ENCODE data around the gene SCN8A.

The SCN8A gene

GRCh38 chr12:51774933-51775332, 183.9 kb downstream of the SCN8A start:
- TF ChIP-seq GATA2 (IDR thresholded peaks at IDR 0.05; ENCODE audit: low read depth, low read length): no peak
- no peak for TF ChIP-seq GATA3 (IDR thresholded peaks at IDR 0.05; ENCODE audit: low read depth, low read length)

DNA sequence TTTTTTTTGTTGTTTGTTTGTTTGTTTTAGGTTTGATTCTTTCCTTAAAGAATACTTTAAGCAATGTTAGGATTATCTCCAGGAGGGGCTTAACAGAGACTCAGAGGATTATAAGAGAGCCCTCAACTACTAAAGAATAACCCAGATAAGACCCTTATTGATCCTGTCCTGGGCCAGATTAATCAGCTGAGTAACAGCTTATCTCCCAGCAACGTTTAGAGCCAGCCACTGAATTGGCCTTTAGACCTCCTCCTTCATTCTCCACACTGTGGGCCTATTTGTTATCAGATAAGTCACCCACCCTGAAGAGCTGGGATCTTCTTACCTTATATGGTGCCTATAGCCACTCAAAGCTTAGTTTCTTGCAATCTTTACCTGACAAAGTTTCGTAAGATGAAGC, 186.4 kb downstream of the SCN8A start:
- no peak for TF ChIP-seq GATA2 (IDR thresholded peaks at IDR 0.05; ENCODE audit: low read depth, low read length)
- no peak for TF ChIP-seq GATA3 (IDR thresholded peaks at IDR 0.05; ENCODE audit: low read depth, low read length)

DNA sequence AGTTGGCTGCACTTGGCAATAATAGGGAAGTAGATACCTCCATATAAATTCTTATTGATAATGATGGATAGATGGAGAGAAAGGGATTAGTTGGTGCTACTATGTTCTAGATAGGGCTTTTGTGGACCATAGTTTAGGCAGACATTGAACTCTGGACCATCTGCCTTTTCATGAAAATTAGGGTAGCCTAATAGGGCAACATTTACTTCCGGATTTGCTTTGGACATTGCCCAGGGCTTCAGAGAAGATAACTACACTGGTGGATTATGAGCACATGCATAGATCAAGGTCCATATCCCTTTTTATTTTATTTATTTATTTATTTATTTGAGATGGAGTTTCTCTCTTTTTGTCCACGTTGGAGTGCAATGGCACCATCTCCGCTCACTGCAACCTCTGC, 186.9 kb downstream of the SCN8A start:
- no peak for TF ChIP-seq GATA2 (IDR thresholded peaks at IDR 0.05; ENCODE audit: low read depth, low read length)
- no peak for TF ChIP-seq GATA3 (IDR thresholded peaks at IDR 0.05; ENCODE audit: low read depth, low read length)

- no peak for TF ChIP-seq GATA2 (IDR thresholded peaks at IDR 0.05; ENCODE audit: low read depth, low read length)
- no peak for TF ChIP-seq GATA3 (IDR thresholded peaks at IDR 0.05; ENCODE audit: low read depth, low read length)
Measured at GRCh38 chr12:51779876-51780275, 188.8 kb downstream of the SCN8A start.

DNA sequence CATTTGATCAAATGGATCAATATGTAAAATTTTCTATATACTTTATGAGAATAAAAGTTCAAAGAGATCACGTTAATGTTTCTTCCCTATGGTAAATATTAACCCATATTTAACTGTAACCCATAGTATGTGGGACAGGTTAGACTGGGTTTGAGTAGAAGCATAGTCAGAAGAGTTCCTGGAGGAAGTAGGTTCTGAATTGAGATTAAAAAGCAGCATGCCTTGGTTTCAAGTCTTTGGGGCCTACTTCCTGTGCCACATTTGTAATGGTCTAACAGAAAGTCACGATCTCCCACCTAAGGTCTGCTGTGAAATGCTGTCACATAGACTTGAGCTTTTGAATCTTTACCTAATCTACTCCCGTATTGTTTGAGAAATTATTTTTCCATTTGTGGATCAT, 193.7 kb downstream of the SCN8A start:
- TF ChIP-seq GATA2 (IDR thresholded peaks at IDR 0.05; ENCODE audit: low read depth, low read length): no peak
- TF ChIP-seq GATA3 (IDR thresholded peaks at IDR 0.05; ENCODE audit: low read depth, low read length): no peak

GRCh38 chr12:51785906-51786305, 194.9 kb downstream of the SCN8A start:
- no peak for TF ChIP-seq GATA3 (IDR thresholded peaks at IDR 0.05; ENCODE audit: low read depth, low read length)
- TF ChIP-seq GATA2 (IDR thresholded peaks at IDR 0.05; ENCODE audit: low read depth, low read length): no peak

- TF ChIP-seq GATA2 (IDR thresholded peaks at IDR 0.05; ENCODE audit: low read depth, low read length) (no peak), GATA3 (IDR thresholded peaks at IDR 0.05; ENCODE audit: low read depth, low read length) (no peak)
Measured at GRCh38 chr12:51788876-51789275, 197.8 kb downstream of the SCN8A start.

DNA sequence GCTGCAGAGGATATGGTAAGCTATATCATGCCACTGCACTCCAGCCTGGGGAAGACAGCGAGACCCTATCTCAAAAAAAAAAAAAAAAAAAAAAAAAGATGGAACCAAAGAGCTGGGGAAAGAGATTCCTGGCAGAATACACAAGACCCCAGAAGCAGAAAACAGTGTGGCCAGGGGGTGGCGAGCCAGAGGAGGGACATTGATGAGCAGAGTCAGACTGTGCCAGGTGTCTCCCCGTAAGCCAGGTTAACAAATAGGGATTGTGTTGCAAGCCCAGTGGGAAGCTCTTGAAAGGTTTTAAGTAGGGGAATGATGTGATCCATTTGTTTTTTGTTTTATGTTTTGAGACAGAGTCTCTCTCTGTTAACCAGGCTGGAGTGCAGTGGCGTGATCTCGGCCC, 201.4 kb downstream of the SCN8A start:
- TF ChIP-seq GATA2 (IDR thresholded peaks at IDR 0.05; ENCODE audit: low read depth, low read length) (no peak), GATA3 (IDR thresholded peaks at IDR 0.05; ENCODE audit: low read depth, low read length) (no peak)

- TF ChIP-seq GATA2 (IDR thresholded peaks at IDR 0.05; ENCODE audit: low read depth, low read length) (no peak), GATA3 (IDR thresholded peaks at IDR 0.05; ENCODE audit: low read depth, low read length) (no peak)
Measured at GRCh38 chr12:51793201-51793600, 202.2 kb downstream of the SCN8A start.

DNA sequence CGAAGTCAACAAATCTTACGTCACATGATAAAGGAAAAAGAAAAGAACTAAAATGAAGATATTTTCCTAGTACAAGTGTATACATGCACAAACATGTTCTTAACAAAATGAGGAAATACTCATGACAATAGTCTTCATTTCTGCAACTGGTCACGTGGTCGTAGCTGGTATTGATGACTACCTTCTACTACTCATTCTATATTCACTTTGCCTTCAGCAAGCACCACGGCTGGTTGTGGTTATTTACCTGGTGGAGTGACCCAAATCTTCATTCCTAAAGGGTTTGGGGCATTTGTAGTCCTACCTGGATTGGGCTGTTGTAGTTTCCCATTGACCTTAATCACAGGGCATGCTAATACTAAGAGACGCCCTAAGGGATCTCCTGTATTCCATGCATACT, 206.3 kb downstream of the SCN8A start:
- TF ChIP-seq GATA2 (IDR thresholded peaks at IDR 0.05; ENCODE audit: low read depth, low read length) (no peak), GATA3 (IDR thresholded peaks at IDR 0.05; ENCODE audit: low read depth, low read length) (no peak)

- TF ChIP-seq GATA2 (IDR thresholded peaks at IDR 0.05; ENCODE audit: low read depth, low read length) (no peak), GATA3 (IDR thresholded peaks at IDR 0.05; ENCODE audit: low read depth, low read length) (no peak)
Measured at GRCh38 chr12:51798501-51798900, 207.5 kb downstream of the SCN8A start.

DNA sequence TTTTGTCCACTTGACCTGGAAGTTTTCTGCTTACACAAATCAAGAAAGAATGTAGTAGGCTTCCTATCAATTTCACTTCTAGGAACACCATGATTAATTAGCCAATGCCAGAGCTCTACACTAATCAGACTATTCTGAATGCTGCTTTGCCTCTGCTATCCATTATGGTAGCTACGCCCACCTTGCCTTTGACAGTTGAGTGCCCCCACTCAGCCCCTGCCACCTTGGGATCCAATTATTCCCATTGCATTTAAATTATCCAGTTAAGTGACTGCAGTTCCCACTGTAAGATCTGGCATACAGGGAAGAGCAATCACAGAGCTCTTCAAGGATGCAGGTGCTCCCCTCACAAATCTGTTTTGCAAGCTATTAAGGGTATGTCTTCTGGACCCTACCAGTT, 210.0 kb downstream of the SCN8A start:
- no peak for TF ChIP-seq GATA3 (IDR thresholded peaks at IDR 0.05; ENCODE audit: low read depth, low read length)
- TF ChIP-seq GATA2 (IDR thresholded peaks at IDR 0.05; ENCODE audit: low read depth, low read length): no peak

DNA sequence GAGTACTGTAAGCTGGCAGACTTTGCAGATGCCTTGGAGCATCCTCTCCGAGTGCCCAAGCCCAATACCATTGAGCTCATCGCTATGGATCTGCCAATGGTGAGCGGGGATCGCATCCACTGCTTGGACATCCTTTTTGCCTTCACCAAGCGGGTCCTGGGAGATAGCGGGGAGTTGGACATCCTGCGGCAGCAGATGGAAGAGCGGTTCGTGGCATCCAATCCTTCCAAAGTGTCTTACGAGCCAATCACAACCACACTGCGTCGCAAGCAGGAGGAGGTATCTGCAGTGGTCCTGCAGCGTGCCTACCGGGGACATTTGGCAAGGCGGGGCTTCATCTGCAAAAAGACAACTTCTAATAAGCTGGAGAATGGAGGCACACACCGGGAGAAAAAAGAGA, 215.9 kb downstream of the SCN8A start:
- TF ChIP-seq GATA3 (IDR thresholded peaks at IDR 0.05; ENCODE audit: low read depth, low read length) (no peak), GATA2 (IDR thresholded peaks at IDR 0.05; ENCODE audit: low read depth, low read length) (no peak)

DNA sequence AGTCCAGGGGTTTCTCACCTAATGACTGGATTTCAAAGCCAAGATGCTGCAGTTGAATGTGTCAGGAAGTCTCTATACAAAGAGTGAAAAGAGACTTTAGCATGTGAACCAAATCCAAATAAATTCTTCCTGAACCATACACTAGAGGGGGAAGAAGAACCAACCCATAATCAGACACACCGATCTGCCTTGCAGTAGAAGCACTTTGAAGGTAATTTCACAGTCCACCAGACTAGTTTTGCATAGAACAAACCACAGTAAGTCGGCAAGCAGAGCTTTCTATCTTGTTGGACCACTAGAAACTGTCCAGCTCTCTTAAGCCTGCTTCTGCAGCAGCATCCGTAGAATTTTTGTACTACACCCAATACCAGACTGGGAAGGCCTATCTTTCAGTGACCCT, 218.2 kb downstream of the SCN8A start:
- no peak for TF ChIP-seq GATA3 (IDR thresholded peaks at IDR 0.05; ENCODE audit: low read depth, low read length)
- peak; percentile 31; the same call in 1 of the 2 replicates for TF ChIP-seq GATA2 (IDR thresholded peaks at IDR 0.05; ENCODE audit: low read depth, low read length)

DNA sequence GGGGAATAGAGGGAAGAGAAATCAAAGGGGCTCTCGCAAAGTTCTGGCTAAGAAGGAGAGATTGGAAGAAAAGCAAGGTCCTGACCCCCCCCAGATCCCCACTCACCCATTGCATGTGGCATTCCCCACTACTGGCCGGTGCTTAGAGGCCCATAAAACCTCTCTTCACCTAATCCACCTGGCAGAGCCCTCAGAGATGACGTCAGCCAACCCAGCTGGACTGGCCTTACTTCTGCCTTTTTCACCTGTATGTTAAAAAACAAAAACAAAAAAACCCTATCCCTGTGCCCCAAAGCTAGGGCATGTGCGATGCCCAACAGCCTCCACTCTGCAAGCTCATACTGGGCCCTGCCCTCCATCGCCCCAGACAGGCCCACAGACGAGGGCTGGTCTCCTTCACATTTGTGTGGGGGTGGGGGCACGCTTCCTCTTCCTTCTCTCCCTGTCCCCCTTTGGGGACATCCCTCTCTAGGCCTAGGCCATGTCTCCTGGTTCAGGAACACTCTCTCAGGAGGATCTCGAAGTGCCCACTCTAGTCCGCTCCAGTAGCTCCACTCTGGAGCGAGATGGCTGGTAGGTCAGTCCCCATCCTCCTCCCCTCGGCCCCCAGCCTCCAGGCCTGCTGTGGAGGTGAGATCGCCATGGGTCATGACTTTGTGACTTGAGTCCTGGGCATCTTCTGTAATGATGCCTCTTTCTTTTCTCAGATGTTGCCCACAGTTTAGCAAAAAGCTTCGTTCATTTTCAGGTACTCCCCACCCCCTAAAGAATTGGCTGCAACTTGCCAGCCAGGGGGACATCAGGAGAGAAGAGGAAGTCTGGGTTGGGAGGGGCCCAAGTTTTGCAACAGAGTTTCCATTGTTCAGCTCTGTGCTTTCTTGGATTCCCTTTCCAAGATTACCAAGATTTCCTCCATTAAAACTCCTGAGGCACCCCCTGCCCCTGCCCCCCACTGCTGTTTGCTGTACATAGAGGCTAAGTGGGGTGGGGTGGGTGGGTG, 220.5 kb downstream of the SCN8A start:
- no peak for TF ChIP-seq GATA3 (IDR thresholded peaks at IDR 0.05; ENCODE audit: low read depth, low read length)
- no peak for TF ChIP-seq GATA2 (IDR thresholded peaks at IDR 0.05; ENCODE audit: low read depth, low read length)
